Measurements from ENCODE around the gene TSPEAR. TPM values are rescaled to one million over a fixed set of nuclear protein-coding genes. Genes with fewer than 3 reads are reported as not detected.

Gene TSPEAR
- total RNA-seq, 2 donors from 2014 or later: 0.85 TPM; not detected in 1

DNA sequence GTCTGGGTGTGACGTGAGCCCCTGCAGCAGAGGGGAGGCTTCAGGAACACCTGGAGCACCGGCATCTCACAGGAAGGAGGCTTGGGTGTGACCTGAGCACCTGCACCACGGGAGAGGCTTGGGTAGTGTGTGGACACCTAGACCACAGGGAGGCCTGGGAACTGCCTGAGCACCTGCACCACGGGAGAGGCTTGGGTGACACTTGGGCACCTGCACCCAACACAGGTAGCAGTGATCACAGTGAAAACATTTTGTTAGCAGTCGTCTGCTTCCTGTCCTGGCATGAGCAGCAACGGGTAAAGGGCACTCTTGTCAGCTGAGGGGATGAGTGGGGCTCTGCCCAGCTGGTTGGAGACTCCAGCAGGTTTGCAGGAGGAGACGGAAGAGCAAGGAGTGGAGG is 233.7 kb downstream of the TSPEAR start:
- 65% methylated on average over 7 of the region's 7 CpGs for WGBS
- no peak overlapping the region for H3K4me3 ChIP-seq

DNA sequence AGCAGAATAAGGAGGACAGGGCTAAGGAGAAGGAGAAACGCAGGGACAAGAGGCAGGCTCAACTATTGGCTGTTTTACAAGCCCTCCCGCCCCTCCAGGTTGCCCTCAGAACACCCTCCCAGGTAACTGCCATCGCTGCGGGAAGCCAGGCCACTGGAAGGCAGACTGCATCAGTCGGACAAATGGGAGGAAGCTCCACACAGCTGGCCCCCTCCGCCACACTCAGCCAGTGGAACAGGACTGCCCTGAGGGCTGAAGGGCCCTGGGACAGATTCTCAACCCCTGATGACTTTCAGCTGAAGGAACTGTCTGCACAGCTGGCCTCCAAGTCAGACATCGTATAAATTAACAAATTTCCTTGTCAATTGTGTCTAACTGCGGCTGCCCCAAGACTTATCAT is 234.2 kb downstream of the TSPEAR start:
- Histone ChIP-seq H3K27me3 (replicated peaks; ENCODE audit: insufficient read depth) (peaks cover 2% of the 10 kb centered on the region), H3K27ac (no peak overlapping the region), H3K36me3 (no peaks in the 10 kb centered on the region), H3K9me3 (no peaks in the 10 kb centered on the region), H3K4me3 (no peak overlapping the region), H3K4me1 (replicated peaks) (no peaks in the 10 kb centered on the region)
- intact Hi-C loops (cut with DNase I): no loop called here
- no peak for DNase-seq (ENCODE audit: low spot score)
- 59% methylated on average over 8 of the region's 8 CpGs for WGBS
- TF ChIP-seq POLR2AphosphoS5 (IDR thresholded peaks at IDR 0.05): no peak
- TF ChIP-seq, protein P1, sequence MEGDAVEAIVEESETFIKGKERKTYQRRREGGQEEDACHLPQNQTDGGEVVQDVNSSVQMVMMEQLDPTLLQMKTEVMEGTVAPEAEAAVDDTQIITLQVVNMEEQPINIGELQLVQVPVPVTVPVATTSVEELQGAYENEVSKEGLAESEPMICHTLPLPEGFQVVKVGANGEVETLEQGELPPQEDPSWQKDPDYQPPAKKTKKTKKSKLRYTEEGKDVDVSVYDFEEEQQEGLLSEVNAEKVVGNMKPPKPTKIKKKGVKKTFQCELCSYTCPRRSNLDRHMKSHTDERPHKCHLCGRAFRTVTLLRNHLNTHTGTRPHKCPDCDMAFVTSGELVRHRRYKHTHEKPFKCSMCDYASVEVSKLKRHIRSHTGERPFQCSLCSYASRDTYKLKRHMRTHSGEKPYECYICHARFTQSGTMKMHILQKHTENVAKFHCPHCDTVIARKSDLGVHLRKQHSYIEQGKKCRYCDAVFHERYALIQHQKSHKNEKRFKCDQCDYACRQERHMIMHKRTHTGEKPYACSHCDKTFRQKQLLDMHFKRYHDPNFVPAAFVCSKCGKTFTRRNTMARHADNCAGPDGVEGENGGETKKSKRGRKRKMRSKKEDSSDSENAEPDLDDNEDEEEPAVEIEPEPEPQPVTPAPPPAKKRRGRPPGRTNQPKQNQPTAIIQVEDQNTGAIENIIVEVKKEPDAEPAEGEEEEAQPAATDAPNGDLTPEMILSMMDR (IDR thresholded peaks at IDR 0.05): no peak
- no peak for TF ChIP-seq POLR2A (IDR thresholded peaks at IDR 0.05)

More for the DNA sequence above, 233.7 kb downstream of the TSPEAR start:
- intact Hi-C loops (cut with DNase I): no loop called here
- Histone ChIP-seq H3K36me3 (no peaks in the 10 kb centered on the region), H3K27ac (no peak overlapping the region), H3K4me1 (replicated peaks) (no peaks in the 10 kb centered on the region), H3K27me3 (replicated peaks; ENCODE audit: insufficient read depth) (no peaks in the 10 kb centered on the region), H3K9me3 (no peaks in the 10 kb centered on the region)
- no peak for DNase-seq (ENCODE audit: low spot score)
- TF ChIP-seq POLR2AphosphoS5 (IDR thresholded peaks at IDR 0.05): no peak
- TF ChIP-seq, protein P1 (IDR thresholded peaks at IDR 0.05): no peak
- TF ChIP-seq POLR2A (IDR thresholded peaks at IDR 0.05): no peak

DNA sequence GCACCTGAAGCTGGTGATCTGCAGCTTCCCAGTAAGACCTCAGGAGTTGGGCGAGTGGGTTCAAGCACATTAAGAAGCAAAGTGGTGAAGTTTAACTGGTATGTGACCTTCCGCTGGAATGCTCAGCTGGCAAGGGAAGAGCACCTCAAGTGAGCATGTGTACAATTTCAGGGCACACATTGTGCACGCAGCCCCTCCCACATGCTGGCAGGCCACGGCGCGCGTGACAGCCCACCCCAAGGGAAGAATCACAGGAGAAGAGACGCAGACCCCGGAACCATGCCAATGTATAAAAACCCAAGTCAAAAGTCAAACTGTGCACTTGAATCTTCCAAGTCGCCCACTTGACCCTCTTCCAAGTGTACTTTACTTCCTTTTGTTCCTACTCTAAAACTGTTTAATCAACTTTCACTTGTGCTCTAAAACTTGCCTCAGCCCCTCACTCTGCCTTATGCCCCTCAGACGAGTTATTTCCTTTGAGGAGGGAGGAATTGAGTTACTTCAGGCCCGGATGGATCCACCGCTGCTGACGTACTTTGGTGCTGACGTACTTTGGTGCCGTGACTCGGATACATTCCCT is 236.0 kb downstream of the TSPEAR start:
- Histone ChIP-seq H3K27ac (no peak overlapping the region), H3K36me3 (no peaks in the 10 kb centered on the region), H3K27me3 (replicated peaks; ENCODE audit: insufficient read depth) (peaks cover 2% of the 10 kb centered on the region), H3K4me3 (no peak overlapping the region), H3K4me1 (replicated peaks) (no peaks in the 10 kb centered on the region), H3K9me3 (no peaks in the 10 kb centered on the region)
- WGBS: 84% methylated on average over 17 of the region's 17 CpGs
- intact Hi-C loops (cut with DNase I): no loop called here
- no peak for DNase-seq (ENCODE audit: low spot score)
- TF ChIP-seq POLR2AphosphoS5 (IDR thresholded peaks at IDR 0.05) (no peak), POLR2A (IDR thresholded peaks at IDR 0.05) (no peak)
- TF ChIP-seq, protein P1 (IDR thresholded peaks at IDR 0.05): no peak

DNA sequence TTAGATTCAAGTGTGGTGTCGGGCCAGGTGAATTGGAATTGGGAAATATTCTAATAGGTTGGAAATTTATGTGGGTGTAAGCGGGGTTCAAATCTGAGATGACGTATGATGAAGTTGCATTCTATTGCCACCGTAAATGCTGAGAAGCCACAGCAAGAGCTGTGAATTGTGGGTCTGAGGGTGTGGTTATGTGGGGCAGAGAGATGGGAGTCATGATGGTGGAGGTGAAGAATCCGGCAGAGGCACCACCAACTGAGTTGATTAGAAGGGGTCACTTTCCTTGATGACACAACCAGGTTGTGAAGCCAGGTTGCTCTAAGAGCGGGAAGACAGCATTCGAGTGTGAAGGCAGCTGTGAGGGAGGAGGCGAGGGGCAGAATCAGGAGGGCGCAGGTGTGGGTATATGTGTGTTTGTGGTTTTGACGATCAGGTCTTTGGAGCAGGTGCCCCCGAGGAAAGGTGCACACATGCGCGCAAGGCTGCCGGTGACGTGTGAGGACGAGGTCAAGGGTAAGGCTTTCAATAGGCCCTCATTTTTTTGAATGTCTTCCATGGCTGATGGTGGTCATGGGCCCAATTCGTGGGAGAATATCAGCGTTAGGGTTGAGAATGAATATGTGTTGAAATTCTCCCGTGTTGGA is 237.3 kb downstream of the TSPEAR start:
- Histone ChIP-seq H3K36me3 (no peaks in the 10 kb centered on the region), H3K27me3 (replicated peaks; ENCODE audit: insufficient read depth) (peaks cover 2% of the 10 kb centered on the region), H3K4me1 (replicated peaks) (no peaks in the 10 kb centered on the region), H3K4me3 (no peak overlapping the region), H3K9me3 (no peaks in the 10 kb centered on the region), H3K27ac (no peak overlapping the region)
- intact Hi-C loops (cut with DNase I): no loop called here
- 92% methylated on average over 18 of the region's 19 CpGs for WGBS
- no peak for TF ChIP-seq POLR2A (IDR thresholded peaks at IDR 0.05)
- no peak for TF ChIP-seq POLR2AphosphoS5 (IDR thresholded peaks at IDR 0.05)
- TF ChIP-seq, protein P1 (IDR thresholded peaks at IDR 0.05): no peak
- no peak for DNase-seq (ENCODE audit: low spot score)

DNA sequence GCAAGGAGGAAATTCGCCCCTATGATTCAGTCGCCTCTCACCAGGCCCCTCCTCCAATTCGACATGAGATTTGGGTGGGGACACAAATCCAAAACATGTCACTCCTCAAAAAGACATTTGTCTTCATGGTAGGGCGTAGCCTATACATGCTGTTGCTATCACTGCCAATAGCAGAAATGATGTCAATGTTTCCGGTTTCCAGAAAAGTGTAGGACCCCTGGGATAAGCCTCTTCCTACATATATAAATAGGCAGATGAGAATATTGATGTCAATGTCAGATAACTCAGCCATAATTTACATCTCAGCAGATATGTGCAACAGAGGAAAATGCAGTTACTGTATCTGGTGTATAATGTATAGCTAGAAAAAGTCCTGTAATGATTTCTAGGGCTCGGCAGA is 239.4 kb downstream of the TSPEAR start:
- 87% methylated on average over 6 of the region's 6 CpGs for WGBS
- Histone ChIP-seq H3K36me3 (no peaks in the 10 kb centered on the region), H3K27ac (no peak overlapping the region), H3K27me3 (replicated peaks; ENCODE audit: insufficient read depth) (peaks cover 2% of the 10 kb centered on the region), H3K4me1 (replicated peaks) (no peaks in the 10 kb centered on the region), H3K4me3 (no peak overlapping the region), H3K9me3 (no peaks in the 10 kb centered on the region)
- intact Hi-C loops (cut with DNase I): no loop called here
- TF ChIP-seq, protein P1 (IDR thresholded peaks at IDR 0.05): no peak
- no peak for TF ChIP-seq POLR2A (IDR thresholded peaks at IDR 0.05)
- TF ChIP-seq POLR2AphosphoS5 (IDR thresholded peaks at IDR 0.05): no peak
- DNase-seq (ENCODE audit: low spot score): no peak

Data from prostate gland (tissue), 2 donors.